NCI-H1048 (cell line): ENCODE measurements around the gene SCN4A.
A peak's percentile ranks its signal among the peaks of the same experiment; 100 is the strongest.
"Not testable (repeated sequence)": the region's sequence is repeated elsewhere in the genome, so short reads cannot be mapped to it uniquely, and the experiment has no call there.

Experiments
- DNase-seq: peaks from one replicate; lab custom pipeline; 2025; lab: John Stamatoyannopoulos, UW

Gene SCN4A

DNA sequence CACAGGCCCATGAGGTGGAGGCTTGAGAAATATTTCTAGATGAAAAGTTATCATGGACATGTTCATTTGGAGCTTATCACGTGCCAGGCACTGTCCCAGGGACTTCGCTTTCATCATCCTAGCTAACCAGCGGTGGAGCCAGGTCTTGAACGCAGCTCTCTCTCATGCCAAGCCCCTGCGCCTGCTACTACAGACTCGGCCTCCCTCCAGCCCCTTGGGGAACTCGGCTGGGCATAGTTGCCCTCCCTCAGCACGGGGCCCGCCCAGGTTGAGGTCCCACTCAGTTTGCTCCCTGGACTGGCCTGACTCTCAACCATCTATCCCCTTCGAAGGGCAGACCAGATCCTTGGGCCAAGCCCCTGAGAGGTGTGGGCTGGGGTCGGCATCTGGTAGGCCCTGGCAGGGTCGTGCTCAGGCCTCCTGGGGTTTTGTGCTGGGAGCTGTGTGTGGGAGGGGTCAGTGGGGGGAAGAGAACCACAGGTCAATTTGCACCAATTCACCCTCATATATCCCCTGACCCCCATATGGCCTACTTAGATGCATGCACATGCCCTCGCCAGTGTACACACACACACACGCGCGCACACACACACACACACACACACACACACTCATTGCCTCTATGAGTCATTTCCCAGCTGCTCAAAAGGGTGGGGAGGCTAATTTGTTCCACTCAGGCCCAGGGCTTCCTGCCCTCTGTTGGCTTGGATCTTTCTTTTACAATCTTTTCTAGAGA lies 12.1 kb upstream of the SCN4A start:
- DNase-seq: no peak

DNA sequence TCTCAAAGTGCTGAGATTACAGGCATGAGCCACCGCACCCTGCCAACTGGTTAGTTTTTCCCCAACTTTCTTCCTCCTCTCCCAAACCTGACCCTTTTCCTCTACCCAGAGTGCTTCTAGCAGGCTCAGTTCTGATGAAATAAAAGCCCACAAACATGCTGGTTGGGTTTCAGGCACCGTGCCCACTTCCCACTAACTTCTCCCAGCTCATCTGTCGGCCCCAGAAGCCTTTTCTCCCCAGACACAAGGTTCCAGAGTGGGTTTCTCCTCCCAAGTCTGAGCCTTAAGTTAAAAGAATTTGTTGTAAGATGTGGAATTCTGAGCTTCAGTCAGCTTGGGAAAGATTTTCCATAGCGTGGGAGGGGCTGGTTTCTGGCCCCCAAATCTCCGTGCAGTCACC lies 11.5 kb upstream of the SCN4A start:
- no peak for DNase-seq

DNA sequence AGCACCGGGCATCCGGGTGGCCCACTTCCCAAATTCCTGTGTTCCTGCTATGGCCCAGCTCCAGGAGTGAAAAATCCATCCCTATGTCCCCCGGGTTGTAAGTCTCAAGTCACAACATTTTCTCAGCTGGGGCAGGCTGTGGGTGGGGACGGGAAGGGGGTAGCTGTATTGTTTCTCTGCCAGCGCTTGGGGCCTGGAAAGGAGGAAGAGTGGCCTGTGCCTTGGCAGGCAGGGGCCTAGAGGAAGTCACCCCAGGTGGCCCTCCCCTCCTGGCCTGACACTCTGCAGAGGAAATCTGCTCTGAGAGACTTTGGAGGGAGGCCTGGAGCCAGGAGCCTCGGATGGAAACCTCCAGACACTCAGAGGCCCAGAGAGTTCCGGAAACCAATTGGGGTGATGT lies 10.6 kb upstream of the SCN4A start:
- no peak for DNase-seq

DNA sequence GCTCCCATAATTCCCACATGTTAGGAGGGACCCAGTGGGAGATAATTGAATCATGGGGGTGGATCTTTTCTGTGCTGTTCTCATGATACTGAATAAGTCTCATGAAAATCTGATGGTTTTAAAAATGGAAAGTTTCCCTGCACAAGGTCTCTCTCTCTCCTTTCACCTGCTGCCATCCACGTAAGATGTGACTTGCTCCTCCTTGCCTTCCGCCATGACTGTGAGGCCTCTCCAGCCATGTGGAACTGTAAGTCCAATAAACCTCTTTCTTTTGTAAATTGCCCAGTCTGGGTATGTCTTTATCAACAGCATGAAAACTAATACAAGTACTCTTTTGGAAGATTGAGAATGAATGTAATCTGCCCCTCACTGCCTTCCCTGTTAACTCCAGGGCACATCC lies 9.9 kb upstream of the SCN4A start:
- DNase-seq: not testable (repeated sequence)

DNA sequence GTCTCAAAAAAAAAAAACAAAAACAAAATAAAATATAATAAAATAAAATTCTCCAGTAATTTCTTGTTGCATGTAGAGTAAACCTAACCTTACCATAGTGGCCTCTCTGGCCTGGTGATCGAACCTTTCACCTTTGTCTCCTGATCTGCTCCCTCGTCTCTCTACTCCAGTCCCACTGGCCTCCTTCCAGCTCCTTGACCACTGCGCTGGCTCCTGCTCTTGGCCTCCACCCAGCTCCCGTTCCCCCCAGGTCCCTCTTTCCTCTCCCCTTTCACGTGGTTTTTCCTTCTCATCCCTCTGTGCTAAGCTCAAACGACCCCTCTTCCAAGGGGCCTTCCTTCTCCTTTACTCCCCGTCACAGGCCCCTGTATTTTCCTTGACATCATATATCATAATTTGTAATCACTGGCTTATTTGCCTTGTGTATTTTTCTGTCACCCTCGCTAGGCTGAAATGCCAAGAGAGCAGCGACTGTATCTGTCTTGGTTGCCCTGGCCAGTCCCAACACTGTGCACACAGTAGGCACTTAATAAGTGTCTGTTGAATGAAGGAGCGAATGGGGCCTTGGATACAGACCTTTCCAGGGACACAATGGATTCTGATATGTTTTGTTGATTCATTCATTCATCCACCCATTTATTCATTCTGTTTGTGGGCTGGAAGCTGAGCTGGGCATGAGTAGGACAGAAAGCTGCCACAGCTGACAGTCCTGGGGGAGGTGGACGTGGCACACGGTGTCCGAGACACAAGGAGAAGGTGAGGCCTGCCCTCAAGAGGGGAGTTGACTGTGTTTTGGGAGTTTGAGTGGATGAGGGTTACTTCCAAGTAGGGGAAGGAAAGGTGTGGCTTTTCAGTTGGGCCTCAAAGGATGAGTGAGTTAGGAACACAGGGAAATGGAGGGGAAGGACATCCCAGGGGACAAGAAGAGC lies 5.8 kb upstream of the SCN4A start:
- DNase-seq: no peak

DNA sequence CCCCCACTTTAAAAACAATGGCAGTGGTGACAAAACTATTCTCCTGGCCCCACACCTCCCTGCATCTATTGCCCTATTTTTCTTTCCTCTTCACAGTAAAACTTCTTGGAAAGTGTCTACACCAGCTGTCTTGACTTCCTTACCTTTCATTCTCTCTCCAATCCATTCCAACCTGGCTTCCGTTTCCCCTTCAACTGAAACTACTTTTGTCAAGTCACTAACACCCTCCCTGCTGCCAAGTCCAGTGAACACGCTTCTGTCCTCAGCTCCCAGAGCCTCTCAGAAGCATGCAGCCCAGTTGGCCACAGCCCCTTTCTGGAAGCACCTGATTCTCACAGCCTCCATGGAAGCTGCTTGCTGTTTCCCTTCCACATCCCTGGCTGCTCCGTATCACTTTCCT lies 4.0 kb upstream of the SCN4A start:
- DNase-seq: no peak

DNA sequence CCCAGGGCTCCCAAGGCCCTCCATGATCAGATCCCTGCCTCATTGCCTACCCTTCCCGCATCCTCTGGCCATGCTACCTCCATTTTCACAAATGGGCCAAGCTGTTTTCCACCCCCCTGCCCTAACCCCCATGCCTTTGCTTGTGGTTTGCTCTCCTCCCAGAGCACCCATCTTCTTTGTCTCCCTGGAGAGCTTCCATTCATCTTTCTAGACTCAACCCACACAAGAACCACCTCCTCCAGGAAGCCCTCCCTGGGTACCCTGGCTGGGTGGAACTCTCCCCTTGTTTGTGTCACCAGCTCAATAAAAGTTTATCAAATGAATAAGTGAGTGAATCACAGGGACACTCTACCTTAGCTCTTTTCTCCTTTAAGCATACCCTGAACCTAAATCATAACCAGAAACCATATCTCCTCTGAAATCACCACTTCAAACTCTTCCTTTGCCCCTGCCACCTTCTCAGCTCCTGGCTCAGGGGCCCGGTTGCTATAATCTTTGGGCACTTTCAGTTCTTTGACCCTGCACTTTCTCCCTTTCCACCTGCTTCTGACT lies 2.9 kb upstream of the SCN4A start:
- no peak for DNase-seq

DNA sequence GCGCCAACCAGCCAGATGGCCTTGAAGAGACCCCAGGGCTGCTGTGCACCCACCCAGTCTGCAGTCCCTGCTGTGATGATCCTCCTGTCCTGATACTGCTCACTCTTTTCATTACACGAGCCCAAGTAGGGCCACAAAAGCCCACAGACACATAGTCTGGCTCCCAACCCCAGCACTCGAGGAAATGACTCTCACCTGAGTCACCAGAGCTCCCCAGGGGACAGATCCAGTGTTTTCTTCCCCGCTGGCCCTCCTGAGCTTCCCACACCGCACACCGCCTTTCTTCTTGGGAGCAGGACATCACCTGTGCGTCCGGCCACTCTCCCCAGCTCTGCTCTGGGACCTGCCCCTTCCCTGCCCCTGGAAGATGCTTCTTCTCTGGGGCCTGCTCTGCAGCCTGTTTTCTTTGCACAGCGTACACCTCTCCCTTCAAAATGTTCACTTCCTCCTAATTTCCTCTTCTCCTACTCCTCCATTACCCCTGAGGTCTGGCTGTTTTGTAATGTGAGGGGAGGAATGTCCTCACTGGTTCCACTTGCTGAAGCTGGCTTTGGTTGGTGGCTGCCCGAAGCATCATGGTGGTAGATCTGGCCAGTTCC lies 2.0 kb upstream of the SCN4A start:
- DNase-seq: no peak

DNA sequence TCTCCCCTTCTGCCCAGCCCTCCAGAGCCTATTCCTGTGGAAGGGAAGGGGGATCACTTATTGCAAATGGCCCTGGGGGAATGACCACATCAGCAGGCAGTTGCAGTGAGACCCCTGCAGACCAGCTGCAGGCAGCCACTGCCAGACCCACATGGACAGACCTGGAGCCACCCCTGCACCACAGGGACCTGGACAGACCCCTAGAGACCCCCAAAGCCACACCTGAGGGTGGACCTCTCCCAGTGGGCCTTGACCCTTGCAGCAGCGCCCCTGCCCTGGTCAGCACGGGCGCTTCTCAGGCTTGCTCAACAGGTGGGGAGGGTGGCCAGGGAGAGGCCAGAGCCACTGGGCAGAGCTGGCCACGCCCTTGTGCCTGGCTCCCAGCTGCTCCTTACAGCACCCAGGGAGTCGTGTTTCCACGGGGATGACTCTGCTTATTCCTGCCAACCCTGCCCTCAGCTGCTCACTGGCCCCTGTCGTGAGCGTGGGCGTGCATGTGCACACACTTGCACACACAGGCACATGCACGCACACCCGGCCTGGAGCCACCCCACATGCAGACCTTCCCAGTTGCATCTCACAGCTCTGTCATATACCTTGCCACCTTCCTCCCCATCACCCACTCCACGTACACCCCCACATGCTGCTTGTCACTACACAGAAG lies 1.3 kb upstream of the SCN4A start:
- no peak for DNase-seq

DNA sequence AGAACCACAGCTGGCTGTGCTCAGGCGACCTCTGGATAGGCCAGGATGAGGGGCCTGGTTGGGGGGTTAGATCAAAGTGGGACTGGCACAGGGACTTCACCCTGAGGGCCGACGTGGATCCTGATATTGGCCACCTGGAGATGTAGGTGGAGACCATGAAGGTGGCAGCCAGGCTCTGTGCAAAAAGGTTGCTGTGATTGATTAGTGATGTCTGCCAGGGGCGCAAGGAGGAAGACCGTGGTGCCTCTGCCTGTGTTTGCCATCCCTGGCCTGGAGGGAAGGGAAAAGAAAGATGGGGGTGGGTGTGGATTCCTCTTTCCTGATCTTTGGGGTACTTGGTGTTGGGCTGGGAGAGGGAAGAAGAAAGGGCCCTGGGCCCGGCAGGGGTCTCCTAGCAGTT lies 529 bp upstream of the SCN4A start:
- DNase-seq: no peak

DNA sequence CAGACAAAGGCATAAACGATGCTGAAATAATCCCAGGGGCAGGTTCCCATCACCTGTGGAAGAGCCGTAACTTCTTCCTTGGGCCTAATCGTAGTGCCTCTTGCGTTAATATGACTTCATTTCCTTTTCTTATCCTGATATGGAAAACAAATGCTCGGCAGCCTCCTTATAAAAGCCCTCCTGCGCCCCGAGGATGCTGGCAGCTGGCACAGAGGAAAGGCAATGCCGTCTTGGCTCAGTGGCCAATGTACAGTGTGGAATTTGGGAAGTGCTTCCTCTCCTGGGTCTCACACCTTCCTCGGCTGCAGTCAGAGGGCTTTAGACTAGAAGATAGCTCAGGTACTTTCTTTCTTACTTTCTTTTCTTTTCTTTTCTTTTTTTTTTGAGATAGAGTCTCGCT lies 3.4 kb downstream of the SCN4A start:
- no peak for DNase-seq

DNA sequence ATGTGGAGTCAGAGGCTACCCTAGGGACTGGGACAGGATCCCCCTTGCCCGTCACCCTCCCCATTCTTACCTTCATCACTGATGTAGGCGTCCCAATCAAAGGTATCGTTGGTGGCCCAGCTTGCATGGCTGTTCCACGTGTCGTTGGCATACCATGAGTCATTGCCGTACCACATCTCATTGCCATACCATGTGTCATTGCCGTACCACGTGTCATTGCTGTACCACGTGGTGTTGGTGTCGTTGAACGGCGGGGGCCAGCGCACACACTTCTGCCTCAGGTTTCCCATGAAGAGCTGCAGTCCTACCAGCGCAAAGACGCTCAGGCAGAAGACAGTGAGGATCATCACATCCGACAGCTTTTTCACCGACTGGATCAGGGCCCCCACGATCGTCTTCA lies 4.8 kb downstream of the SCN4A start:
- no peak for DNase-seq

DNA sequence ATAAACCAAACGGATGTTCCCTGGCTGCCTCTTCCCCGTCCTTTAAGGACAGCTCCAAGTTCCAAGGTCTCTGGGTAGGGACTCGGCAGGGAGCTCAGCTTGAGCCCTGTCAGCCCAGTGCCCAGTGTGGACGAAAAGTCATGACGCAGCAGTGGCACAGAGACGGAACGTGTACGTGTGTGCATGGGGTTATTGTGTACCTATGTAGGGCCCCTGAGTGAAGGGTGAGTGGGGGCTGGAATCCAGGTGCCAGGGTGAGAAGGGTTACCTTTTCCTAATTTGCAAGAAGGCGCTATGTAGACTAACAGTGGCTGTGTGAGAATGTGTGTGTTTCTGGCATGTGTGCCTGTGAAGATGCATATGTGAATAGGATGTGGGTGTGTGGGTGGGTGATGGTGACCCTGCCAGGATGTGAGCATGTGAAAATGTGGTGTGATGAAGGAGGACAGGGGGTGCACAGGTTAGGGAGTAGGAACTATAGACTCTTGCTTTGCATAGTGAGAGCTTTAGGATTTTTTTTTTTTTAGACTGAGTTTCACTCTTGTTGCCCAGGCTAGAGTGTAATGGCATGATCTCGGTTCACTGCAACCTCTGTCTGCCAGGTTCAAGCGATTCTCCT lies 6.0 kb downstream of the SCN4A start:
- no peak for DNase-seq

DNA sequence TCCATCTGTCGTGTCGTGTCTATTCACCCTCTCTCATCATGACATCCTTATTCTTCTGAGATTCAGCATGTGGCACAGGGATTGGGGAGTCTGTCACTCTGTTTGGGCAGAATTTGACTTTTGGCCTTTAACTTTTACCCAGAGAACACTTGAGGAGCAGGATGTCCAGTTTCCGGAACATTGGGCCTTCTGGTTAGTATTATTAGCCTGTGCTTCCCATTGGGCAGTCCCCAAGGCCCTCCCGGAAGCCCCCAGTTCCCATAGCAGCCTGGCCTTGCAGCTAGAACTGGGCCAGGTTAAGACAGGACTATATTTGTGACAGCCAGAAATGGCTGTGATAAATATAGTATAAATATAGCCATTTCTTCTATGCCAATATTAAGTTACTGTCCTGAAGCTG lies 9.6 kb downstream of the SCN4A start:
- no peak for DNase-seq

DNA sequence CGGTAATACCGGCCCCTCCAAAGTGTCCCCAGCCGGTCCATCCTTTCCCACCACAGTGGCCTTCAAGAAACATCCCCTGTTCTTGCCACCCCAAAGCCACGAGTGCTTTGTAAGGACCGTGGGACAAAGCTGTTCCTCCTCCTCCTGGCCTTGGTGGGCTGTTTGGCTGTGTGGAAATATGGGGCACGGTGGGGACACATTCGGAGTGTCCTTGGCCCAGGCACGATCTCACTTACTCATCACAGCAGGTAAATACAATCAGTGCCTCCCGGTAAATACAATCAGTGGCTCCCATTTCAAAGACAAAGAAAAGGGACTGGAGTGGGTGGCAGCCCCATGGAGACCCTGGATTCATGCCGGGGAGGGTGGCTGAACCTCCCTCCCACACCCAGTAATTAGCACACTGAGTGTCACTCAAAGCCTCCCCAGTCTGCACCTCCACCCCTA lies 10.4 kb downstream of the SCN4A start:
- no peak for DNase-seq

DNA sequence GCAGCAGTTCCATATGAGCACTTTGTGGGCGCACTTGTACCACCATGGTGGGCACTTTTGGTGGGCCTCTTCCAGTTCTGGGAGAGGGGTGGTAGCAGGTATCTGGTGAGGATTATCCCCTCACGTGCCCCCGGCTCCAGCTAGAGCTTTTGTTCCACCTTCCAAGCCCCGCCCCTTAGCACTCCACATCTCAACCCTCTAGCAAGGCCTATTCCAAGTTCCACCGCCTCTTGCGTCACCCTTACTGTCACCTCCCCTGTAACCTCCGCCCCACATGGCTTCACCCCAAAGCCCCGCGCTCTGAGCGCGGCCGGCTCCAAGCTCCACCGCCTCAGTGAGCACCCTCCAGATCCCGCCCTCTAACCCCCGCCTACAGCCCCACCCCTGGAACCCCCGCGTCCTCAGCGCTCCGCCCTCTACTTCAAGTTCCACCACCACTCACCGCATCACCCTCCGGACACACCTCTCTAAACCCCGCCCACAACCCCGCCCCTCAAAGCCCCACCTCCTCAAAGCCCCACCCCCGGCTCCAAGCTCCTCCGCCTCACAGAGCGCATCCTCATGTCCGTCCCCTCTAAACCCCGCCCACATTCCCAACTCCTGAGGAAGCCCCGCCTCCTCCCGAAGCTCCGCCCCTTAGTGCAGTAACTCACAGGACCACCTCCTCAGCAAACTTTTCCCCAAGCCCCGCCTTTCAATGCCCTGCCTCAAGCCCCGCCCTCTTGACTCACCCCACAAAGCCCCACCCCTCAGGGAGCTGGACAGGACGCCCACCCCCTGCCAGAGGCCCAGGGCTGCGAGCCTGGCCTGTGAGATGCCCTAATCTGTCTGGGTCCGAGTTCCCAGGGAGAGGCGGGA lies 11.1 kb downstream of the SCN4A start:
- peak; percentile 73 for DNase-seq

DNA sequence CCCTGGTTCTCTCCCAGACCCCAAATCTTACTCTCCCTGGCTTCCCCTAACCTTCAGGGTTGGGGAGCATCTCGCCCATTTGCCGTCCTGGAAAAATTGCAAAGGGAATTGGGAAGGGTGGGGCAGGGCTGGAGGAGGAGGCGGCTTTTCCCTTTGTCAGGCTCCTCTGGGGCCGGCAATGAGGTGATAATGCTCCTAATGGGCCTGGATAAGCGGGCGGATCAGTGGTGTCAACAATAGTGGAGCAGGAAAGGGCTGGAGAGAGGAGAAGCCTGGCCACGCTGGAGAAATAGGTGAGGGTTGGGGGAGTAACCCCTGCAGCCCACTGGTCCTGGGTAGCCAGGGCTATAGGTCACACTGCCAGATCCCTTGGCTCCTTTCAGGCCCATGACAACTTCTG lies 12.3 kb downstream of the SCN4A start:
- DNase-seq: no peak

DNA sequence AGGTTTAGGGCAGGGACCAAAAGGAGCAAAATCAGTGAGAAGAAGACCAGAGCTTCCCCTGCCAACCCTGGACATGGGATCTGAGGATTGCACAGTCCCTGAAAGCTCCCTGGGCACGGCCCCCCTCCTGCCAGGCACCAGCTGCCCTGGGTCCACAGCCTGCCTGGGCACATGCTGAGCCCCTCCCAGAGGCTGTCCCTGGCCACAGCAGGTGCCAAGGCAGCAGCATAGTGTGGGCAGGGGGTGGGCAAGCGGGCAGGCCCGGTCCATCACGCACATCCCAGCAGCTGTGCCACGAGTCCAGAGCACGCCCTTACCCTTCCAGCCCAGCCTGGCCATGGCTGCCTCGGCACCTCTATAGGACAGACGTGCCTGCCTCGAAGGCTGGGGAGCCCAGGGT lies 12.7 kb downstream of the SCN4A start:
- no peak for DNase-seq

DNA sequence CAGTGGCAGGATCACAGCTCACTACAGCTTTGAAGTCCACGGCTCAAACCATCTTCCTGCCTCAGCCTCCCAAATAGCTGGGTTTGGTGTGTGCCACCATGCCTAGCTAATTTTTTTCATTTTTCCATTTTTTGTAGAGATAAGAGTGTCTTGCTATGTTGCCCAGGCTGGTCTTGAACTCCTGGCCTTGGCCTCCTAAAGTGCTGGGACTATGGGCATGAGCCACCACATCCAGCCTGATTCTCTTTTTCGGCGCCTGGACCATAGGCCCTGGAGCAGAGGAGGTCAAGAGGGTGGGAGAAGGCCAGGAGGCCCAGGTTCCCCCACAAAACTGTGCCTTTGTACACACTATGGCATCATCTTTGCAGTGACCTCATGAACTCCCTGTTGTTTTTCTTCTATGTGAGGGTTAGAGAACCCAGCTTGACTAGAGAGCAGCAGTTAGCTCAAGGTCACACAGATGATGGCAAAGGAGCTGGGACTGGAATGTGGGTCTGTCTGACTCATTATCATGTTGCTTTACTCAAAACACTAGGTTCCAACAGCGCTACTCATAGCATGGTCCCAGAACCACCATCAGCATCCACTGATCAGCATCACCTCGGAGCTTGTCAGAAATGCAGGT lies 16.3 kb downstream of the SCN4A start:
- no peak for DNase-seq

DNA sequence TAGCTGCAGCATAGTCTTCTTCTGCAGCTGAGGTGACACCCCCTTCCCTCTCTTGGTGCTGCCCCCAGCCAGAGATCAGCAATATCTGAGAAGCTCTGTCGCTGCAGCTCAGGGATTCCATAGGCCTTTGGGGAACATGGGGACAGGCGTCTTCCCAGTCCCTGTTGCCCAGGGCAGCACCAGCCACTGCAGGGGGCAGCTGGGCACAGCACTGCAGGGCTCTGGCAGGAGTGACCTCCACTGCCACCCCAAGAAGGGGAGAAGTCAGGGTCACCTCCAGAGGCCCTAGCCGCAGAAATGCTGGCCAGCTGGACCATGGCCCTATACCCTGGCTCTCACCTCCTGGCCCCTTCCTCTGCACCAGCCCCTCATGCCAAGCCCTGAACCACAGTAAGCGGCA lies 16.9 kb downstream of the SCN4A start:
- no peak for DNase-seq
